Left kidney (tissue), 2 donors: ENCODE data around the gene NCAN. TPM values are rescaled to one million over a fixed set of nuclear protein-coding genes. Genes with fewer than 3 reads are reported as not detected.

ENCODE experiments used
- DNase-seq: peaks from one replicate; pipeline ENCODE4 v3.0.0-alpha.2; 2013
- polyA plus RNA-seq: library from polyadenylated mRNA; unstranded; fragments of 120-200 nt; gene quantifications from one replicate; pipeline ENCODE4 v1.2.1, GENCODE V29; 2013; ENCODE audit not compliant: insufficient read length

Gene NCAN
- polyA plus RNA-seq, 1 donor: 0.05 TPM

DNA sequence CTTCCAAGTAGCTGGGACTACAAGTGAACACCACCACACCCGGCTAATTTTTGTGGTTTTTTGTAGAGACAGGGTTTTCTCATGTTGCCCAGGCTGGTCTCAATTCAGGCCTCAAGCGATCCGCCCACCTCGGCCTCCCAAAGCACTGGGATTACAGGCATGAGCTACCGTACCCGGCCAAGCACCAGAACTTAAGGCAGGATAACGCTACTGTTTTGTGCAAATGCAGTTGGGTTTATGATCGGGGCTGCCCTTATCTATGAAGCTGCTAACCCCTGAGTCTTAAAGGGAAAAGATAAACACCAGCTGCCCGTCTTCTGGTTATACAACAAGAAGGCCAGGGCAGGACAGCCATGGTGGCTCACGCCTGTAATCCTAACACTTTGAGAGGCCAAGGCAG lies 73.9 kb downstream of the NCAN start:
- DNase-seq: no peak

DNA sequence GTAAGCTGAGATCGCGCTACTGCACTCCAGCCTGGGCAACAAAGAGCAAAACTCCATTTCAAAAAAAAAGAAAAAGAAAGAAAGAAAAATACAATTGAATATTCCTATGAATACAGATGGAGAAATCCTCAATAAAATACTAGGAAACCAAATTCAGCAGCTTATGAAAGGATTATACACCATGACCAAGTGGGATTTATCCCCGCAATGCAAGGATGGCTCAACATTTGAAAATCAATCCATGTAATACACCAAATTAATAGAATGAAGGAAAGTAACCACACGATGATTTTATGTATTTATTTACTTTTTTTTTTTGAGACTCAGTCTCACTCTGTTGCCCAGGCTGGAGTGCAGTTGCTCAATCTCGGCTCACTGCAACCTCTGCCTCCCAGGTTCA lies 80.8 kb downstream of the NCAN start:
- DNase-seq: no peak

DNA sequence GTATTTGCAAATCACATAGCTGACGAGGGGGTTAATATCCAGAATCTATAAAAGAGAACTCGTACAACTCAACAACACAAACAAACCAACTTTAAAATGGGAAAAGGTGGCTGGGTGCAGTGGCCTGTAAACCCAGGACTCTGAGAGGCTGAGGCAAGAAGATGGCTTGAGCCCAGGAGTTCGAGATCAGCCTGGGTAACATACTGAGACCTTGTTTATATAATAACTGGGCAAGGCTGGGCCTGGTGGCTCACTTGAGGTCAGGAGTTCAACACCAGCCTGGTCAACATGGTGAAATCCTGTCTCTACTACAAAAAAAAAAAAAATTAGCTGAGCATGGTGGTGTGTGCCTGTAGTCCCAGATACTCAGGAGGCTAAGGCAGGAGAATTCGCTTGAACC lies 83.2 kb downstream of the NCAN start:
- DNase-seq: no peak

DNA sequence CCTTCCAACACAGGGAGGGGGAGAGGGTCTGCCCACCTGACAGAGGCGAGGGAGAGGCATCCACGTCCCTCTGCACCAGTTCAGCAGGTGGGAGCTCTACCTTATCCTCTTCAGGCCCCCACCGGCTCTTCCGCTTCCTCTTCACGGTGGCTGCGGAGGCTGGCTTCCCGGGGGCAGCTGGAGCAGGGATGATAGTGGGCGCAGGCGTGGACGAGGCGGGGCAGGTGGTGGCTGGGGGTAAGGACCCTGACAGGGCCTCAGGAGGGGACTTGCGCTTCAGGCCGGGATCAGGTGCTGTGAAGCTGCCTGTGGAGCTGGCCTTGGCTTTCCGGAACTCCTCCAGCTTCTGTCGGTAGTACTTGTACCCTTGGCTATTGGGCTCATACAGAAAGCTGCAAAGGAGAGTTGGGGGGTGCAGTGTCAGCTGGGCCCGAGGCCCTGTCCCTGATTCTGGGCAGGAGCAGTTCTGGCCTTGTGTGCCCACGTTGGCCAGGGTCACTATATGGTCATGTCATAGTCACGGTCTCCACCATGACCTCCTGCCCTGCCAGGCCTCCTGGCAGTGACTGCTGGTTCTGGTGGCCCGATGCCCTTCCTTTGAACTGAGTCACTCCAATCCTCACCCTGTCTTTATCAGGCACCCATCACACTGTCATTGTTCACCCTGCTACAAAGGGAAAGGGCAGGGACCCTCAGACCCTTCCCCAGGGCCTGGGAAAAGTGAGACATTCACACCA lies 85.4 kb downstream of the NCAN start:
- no peak for DNase-seq

DNA sequence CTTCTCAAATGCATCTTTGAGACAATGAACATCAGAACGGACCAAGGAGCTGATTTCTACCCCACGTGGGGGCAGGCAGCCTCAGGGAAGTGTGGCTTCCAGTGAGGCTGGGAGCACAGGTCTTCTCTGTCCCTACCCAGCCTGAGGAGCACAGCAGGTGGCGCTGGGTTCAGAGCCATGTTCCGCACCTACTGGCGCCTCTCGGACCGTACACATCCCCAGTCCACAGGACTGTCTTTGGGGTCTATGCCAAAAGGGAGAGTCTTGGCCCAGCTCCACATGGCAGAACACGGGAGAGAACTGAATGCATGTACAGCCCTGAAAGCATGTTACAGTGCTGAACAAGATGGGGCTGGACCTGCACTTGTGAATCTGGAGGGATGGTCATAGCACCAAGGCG lies 86.0 kb downstream of the NCAN start:
- DNase-seq: no peak

DNA sequence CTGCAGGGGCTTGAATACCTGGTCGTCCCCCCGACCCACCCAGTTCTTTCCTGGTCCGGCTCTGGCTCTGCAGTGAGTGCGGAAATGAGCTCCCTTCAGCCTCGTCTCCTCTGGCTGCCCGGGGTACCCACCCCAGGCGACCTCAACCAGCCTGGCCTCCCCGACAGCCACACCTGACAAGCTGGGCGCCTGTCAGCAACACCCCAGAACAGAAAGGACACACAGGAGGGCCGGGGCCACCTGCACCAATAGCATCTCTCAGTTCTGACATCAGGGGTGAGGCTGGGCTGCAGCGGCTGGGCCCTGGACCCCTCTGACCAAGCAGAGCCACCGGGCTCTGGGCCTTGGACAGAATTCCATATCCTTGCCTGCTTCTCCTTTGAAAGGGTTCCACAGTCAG lies 88.9 kb downstream of the NCAN start:
- DNase-seq: no peak

Other genes starting within 250 kb of the NCAN start
- gene SUGP2, start 178.4 kb upstream of the NCAN start, polyA plus RNA-seq: 129 TPM
- gene ARMC6, start 178.4 kb upstream of the NCAN start, polyA plus RNA-seq: 40.9 TPM
- gene SLC25A42, start 148.0 kb upstream of the NCAN start, polyA plus RNA-seq: 20.0 TPM
- gene TMEM161A, start 73.5 kb upstream of the NCAN start, polyA plus RNA-seq: 26.1 TPM
- gene MEF2B, start 41.7 kb upstream of the NCAN start, polyA plus RNA-seq: 1.8 TPM
- 18.7 TPM for gene BORCS8, start 19.8 kb upstream of the NCAN start, polyA plus RNA-seq
- gene RFXANK, start 19.7 kb upstream of the NCAN start, polyA plus RNA-seq: 62.1 TPM
- gene NR2C2AP, start 8.5 kb upstream of the NCAN start, polyA plus RNA-seq: 11.4 TPM
- 3.4 TPM for gene TM6SF2, start 61.3 kb downstream of the NCAN start, polyA plus RNA-seq
- 57.4 TPM for gene SUGP1, start 108.6 kb downstream of the NCAN start, polyA plus RNA-seq
- gene MAU2, start 108.9 kb downstream of the NCAN start, polyA plus RNA-seq: 70.1 TPM
- 43.1 TPM for gene GATAD2A, start 193.7 kb downstream of the NCAN start, polyA plus RNA-seq